HG03139 (cell line): ENCODE data around the gene BCHE.

Experiments used
- ATAC-seq: cut with Tn5 transposase; IDR thresholded peaks from one replicate; pipeline ENCODE4 v1.9.1; 2021; ENCODE audit not compliant: unreplicated experiment

Gene BCHE

GRCh38 chr3:165754219-165755007 lies 82.8 kb downstream of the BCHE start:
- no peak for ATAC-seq

DNA sequence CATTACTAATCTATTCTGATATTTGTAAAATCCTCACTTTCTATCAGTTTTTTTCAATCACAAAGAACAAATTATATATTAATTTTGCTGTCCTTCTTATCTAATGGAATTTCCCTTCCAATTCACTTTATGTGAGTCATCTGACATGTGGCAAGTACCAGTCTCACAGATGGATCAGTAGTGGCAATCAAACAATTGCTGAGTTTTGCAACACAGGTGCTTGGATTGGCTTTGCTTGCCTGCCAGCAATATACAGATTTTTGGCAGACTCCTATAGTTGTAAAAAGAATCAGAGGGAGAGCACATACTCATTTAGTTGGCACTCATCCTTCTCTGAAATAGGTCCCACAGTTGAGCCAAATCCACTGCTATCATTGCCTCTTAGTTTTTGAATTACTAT lies 83.7 kb downstream of the BCHE start:
- no peak for ATAC-seq

DNA sequence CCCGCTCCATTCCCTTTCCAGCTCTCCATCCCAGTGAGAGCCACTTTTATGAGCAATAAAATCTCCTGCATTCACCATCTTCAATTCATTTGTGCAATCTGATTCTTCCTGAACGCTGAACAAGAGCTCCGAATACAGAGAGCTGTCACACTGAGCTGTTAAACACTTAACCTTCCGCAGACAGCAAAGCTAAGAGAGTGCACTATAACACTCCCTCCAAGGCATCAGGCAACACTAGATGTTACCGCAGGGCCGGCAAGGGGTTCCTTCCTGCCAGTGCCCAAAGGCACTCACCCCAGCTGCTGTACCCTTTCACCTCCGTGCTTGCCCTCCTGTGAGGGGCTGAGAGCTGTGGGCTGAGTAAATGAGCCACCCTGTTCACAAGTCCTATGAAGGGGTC lies 85.6 kb downstream of the BCHE start:
- no peak for ATAC-seq

DNA sequence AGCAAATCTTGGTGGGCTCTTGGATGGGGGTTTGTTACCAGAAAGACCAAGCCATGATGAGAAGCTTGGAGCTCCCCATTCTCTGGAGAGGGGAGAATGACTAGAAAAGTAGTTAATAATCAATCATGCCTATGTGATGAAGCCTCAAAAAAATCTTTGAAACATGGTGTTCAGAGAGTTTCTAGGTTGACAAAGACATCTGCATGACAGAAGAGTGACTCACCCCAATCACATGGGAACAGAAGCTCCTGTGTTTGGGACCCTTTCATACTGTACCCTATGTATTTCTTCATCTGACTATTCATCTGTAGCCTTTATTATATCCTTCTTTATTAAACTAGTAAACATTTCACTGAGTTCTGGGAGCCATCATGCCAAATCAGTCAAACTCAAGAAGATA lies 87.4 kb downstream of the BCHE start:
- ATAC-seq: no peak

DNA sequence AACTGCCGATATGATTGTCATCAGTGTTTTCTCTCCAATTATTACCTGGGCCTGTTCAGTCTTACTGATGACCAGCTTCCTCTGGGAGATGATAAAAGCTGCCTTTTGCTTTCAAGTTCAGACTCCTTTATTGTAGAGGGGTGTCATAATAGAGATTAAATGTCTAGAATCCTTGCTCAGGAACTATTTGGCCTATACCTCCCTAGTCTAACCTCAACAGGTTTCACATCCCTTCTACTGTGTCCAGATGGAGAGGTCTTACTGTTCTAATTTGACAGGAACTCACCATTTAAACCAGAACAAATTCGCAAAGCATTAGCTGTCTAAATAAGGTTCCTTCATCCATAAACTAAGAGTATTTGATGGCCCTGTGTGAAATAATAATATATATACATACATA lies 88.0 kb downstream of the BCHE start:
- ATAC-seq: no peak

DNA sequence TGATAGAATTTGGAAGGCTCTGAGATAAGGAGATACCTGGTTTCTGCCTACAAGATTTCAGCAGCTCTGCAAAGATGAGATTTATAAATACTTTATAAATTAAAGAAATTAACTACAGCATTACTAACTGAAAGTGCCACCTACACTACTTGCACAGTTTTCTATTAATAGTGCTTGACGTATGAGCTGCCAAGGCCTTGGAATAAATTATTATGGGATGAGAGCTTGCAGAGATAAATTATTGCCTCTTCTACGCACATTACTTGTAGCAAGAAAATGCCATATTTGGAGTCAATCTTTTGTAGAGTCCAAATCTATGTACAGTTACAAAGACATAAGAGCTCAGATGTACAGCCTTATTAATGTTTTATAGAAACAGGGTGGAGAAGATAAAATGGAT lies 89.1 kb downstream of the BCHE start:
- no peak for ATAC-seq

- ATAC-seq: no peak
These were observed 90.3 kb downstream of the BCHE start for GRCh38 chr3:165746874-165747273.

DNA sequence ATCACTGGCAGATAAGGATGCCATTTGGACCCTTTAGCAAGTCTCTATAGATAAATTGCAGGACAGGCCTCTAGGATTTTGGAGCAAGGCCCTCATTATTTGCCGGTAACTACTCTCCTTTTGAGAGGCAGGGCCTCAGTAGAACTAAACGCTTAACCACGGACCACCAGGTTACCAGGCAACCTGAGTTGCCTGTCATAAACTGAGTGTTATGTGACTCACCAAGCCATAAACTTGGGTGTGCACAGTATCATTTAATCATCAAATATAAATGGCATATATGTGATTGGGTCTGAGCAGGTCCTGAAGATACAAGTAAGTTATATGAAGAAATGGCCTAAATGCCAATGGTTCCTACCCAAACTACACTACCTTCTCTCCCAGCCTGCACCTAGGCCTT lies 93.2 kb downstream of the BCHE start:
- no peak for ATAC-seq

- no peak for ATAC-seq
These were observed 94.9 kb downstream of the BCHE start for GRCh38 chr3:165742351-165742750.

DNA sequence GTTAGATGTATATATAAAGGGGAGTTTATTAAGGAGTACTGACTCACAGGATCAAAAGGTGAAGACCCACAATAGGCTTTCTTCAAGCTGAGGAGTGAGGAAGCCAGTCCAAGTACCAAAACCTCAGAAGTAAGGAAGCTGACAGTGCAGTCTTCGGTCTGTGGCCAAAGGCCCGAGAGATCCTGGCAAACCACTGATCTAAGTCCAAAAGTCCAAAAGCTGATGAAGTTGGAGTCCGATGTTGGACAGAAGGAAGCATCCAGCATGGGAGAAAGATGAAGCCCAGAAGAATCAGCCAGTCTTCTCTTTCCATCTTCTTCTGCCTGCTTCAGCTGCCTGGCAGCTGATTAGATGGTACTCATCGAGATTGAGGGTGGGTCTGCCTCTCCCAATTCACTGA lies 107.5 kb downstream of the BCHE start:
- no peak for ATAC-seq

GRCh38 chr3:165728924-165729323 lies 108.3 kb downstream of the BCHE start:
- ATAC-seq: no peak

DNA sequence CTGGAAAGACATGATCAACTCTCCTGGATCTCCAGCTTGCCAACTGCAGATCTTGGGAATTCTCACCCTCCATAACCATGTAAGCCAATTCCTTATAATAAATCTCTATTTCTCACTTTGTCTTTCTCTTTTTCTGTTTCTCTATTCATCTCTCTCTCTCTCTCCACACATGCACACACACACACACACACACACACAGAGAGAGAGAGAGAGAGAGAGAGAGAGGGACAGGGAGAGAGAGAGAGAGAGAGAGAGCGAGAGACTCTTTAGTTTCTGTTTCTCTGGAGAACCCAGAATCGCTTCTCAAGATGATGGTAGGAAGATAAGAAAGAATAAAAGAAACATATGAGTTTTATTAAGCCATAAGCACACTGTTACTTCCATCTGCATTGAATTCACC lies 111.9 kb downstream of the BCHE start:
- no peak for ATAC-seq
